ENCODE data around the gene TSPAN14. TPM values are rescaled to one million over a fixed set of nuclear protein-coding genes. Genes with fewer than 3 reads are reported as not detected.

TSPAN14 gene
- total and polyA plus RNA-seq, 2 experiments from 2014 or later = 17.9 to 40.7 TPM

- TF ChIP-seq EZH2phosphoT487 (IDR thresholded peaks at IDR 0.05; ENCODE audit: unreplicated experiment) (no peak), POLR2AphosphoS5 (IDR thresholded peaks at IDR 0.05; ENCODE audit: low read depth) (no peak), CREB1 (CRISPR knock-in tag; IDR thresholded peaks at IDR 0.05; ENCODE audit: low read depth) (no peak), ZNF462 (CRISPR knock-in tag; IDR thresholded peaks at IDR 0.05) (no peak), JUNB (IDR thresholded peaks at IDR 0.05; ENCODE audit: unreplicated experiment) (no peak), NANOG (IDR thresholded peaks at IDR 0.05; ENCODE audit: borderline replicate concordance) (no peak), STAT1 (IDR thresholded peaks at IDR 0.05; ENCODE audit: unreplicated experiment) (no peak), ZNF114 (CRISPR knock-in tag; IDR thresholded peaks at IDR 0.05) (no peak), EZH2 (IDR thresholded peaks at IDR 0.05; ENCODE audit: low read depth, unreplicated experiment) (no peak), ZNF331 (CRISPR knock-in tag; IDR thresholded peaks at IDR 0.05; ENCODE audit: low read depth) (no peak)
- TF ChIP-seq, protein P1, sequence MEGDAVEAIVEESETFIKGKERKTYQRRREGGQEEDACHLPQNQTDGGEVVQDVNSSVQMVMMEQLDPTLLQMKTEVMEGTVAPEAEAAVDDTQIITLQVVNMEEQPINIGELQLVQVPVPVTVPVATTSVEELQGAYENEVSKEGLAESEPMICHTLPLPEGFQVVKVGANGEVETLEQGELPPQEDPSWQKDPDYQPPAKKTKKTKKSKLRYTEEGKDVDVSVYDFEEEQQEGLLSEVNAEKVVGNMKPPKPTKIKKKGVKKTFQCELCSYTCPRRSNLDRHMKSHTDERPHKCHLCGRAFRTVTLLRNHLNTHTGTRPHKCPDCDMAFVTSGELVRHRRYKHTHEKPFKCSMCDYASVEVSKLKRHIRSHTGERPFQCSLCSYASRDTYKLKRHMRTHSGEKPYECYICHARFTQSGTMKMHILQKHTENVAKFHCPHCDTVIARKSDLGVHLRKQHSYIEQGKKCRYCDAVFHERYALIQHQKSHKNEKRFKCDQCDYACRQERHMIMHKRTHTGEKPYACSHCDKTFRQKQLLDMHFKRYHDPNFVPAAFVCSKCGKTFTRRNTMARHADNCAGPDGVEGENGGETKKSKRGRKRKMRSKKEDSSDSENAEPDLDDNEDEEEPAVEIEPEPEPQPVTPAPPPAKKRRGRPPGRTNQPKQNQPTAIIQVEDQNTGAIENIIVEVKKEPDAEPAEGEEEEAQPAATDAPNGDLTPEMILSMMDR (conservative IDR thresholded peaks at IDR 0.05; ENCODE audit: low read depth in 2 of 2) = no peak
- TF ChIP-seq, protein P2, sequence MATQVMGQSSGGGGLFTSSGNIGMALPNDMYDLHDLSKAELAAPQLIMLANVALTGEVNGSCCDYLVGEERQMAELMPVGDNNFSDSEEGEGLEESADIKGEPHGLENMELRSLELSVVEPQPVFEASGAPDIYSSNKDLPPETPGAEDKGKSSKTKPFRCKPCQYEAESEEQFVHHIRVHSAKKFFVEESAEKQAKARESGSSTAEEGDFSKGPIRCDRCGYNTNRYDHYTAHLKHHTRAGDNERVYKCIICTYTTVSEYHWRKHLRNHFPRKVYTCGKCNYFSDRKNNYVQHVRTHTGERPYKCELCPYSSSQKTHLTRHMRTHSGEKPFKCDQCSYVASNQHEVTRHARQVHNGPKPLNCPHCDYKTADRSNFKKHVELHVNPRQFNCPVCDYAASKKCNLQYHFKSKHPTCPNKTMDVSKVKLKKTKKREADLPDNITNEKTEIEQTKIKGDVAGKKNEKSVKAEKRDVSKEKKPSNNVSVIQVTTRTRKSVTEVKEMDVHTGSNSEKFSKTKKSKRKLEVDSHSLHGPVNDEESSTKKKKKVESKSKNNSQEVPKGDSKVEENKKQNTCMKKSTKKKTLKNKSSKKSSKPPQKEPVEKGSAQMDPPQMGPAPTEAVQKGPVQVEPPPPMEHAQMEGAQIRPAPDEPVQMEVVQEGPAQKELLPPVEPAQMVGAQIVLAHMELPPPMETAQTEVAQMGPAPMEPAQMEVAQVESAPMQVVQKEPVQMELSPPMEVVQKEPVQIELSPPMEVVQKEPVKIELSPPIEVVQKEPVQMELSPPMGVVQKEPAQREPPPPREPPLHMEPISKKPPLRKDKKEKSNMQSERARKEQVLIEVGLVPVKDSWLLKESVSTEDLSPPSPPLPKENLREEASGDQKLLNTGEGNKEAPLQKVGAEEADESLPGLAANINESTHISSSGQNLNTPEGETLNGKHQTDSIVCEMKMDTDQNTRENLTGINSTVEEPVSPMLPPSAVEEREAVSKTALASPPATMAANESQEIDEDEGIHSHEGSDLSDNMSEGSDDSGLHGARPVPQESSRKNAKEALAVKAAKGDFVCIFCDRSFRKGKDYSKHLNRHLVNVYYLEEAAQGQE (IDR thresholded peaks at IDR 0.05; ENCODE audit: unreplicated experiment) = no peak
- Mint-ChIP-seq H3K27me3 (ENCODE audit: insufficient read depth, low read depth, poor library complexity) (peaks cover 2% of the 10 kb centered on the region), H3K36me3 (ENCODE audit: low read depth) (peaks cover under 1% of the 10 kb centered on the region; the same call in 1 of the 3 replicates), H3K9me3 (peaks cover 5% of the 10 kb centered on the region), H3K4me1 (peaks cover 6% of the 10 kb centered on the region; the same call in 2 of the 3 replicates), H3K27ac (no peak overlapping the region), H3K4me3 (no peak overlapping the region)
- H3K4me3 ChIP-seq = no peak overlapping the region
- ATAC-seq (no peak), DNase-seq (ENCODE audit: low spot score) (no peak)
- H3K27me3 ChIP-seq (ENCODE audit: insufficient read depth) = no peaks in the 10 kb centered on the region
- no peaks in the 10 kb centered on the region for H3F3A ChIP-seq (replicated peaks; ENCODE audit: low read depth)
- H3K4me2 ChIP-seq = no peak overlapping the region
- no peaks in the 10 kb centered on the region for H3K4me1 ChIP-seq (ENCODE audit: insufficient read depth)
- no peaks in the 10 kb centered on the region for H3K79me2 ChIP-seq (replicated peaks; ENCODE audit: insufficient read depth)
- no peaks in the 10 kb centered on the region for H4K20me1 ChIP-seq (replicated peaks; ENCODE audit: insufficient read depth)
- no peak overlapping the region for H3K27ac ChIP-seq (ENCODE audit: low read depth)
- H2AFZ ChIP-seq = peak overlapping the region; percentile 63; the same call in 1 of the 2 replicates
- H3K9me2 ChIP-seq (ENCODE audit: insufficient read depth) = no peaks in the 10 kb centered on the region; the same call in 1 of the 2 replicates
- H3K36me3 ChIP-seq (ENCODE audit: insufficient read depth) = no peaks in the 10 kb centered on the region
These were observed 128.3 kb downstream of the TSPAN14 start for GRCh38 chr10:80582286-80582960.

Measured in GM23338 (cell line).